ENCODE measurements around the gene RNF138. TPM values are rescaled to one million over a fixed set of nuclear protein-coding genes. Genes with fewer than 3 reads are reported as not detected.
"Not testable (repeated sequence)": the region's sequence is repeated elsewhere in the genome, so short reads cannot be mapped to it uniquely, and the experiment has no call there.

Gene RNF138, protein sequence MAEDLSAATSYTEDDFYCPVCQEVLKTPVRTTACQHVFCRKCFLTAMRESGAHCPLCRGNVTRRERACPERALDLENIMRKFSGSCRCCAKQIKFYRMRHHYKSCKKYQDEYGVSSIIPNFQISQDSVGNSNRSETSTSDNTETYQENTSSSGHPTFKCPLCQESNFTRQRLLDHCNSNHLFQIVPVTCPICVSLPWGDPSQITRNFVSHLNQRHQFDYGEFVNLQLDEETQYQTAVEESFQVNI
- total RNA-seq: 23.0 TPM
- long read RNA-seq, transcript RNF138-201 (5 exons, 2,071 nt): major isoform, 7 of 32 reads
- long read RNA-seq, transcript RNF138-202 (8 exons, 3,570 nt): major isoform, 7 of 32 reads
- long read RNA-seq, partial matches to known transcripts: 11 of 32 reads
- long read RNA-seq, other reads (novel, unspliced or antisense): 7 of 32 reads

DNA sequence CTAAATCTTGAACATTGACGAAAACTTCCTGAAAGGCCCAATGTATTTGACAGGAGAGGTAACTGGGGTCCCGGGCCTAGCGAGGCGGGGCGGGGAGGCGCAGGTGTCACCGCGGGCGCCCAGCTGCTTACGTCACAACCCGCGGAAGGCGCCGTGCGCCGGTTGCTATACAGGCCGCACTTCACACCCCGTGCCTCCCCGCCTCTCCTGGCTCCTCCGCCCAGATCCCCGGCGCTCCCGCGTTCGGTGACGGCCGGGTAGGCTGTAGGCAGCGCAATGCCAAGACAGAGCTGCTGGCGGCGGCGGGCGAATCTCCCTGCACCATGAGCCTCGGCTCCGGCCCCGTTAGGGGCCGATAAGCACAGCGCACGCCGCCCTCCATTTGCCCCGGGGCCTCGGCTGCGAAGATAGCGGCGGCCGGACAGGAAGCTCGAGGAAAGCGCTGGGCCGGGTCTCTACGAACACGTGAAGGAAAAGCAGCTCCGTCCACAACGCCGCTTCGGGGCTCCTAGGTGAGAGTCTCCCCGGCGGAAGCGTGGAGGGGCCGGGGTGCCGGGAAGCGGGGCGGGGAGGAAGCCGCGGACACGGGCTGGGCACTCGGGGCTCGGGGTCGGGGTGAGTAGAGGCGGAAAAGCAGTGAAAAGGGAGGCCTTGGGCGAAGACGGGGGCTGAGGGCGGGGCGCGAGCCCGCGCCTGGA, at the start of gene RNF138:
TSS of gene RNF138 (plus strand) at position 151 of the 698 bp plus-strand sequence. CDS start 903 bp downstream, outside the sequence.
- DNase-seq (ENCODE audit: low spot score): peak; percentile 95

DNA sequence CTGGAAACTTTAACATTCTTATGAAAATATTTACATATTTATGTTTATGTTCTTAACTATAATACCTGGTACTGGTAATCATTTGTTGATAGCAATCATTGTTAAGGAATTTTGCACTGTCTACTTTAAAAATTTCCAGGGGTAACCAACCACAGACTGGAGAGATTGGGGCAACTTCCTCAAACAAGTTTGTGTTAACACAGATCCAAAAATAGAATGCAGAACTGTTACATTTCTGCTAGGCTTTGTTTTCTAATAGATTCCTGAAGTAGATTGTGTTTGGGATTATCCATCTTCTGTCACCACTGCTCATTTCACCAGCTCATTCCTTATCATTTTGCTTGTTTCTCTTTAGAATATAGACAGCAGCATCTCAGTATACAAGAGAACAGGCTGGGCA, 49.3 kb upstream of the RNF138 start:
- no peak for DNase-seq (ENCODE audit: low spot score)

DNA sequence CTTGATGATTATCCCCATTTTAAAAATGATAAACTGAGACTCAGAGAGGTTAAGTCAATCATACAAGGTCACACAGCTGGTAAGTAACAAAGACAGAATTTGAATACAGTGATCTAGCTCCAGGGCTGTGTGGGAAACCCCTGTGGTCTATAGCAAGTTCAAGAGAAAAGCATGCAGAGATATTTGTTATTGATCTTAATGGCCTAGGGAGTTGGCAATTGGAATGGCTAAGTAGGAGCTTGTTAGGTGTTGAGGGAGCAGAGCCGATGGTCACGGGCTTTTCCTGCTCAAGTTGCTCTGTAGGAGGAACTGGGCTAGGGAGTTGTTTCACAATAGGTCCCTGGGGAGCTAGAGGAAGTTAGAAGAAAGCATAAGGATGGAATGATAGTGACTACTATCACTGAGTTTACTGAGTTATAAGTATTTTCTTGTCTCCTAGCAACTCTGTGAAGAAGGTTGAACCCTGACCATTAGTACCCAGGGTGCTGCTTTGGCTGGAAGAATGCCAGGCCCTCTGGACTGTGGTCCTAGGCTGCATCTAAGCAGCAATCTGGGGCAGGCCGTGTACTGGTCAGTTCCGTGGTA, 43.1 kb upstream of the RNF138 start:
- DNase-seq (ENCODE audit: low spot score): no peak

DNA sequence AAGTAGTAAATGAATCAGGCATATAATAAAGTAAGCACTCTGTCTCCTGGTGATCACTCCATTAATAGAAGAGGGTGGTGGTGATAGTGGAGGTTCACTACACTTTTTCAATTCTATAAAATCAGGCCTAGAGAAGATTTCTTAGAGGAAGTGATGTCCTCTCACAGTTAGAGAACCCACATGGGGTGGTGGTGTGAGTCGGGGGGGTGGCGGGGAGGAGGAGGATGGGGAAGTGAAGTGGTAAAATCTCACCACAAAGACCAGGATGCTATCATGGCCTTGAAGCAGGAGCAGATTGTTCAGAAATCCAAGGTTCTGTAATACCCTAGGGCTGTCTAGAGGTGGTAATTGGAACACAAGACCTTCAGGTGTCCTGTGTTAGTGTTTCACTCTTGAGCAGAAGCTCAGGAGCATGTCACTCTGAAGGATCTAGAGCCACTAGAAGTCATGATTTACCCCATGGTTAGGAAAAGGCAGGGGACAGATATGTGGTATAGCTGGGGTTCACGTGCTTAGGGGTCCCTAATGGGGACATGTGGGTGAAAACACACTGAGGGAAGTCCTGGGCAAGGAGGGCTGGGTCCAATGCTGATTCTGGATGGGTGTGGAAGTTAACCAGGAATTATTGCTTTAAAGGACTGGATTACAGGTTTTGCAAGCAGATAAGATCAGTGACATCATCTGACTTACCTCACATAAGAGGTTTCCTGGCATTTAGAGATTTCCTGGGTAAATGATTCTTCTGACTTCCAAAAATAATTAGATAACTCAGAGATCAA, 42.1 kb upstream of the RNF138 start:
- DNase-seq (ENCODE audit: low spot score): no peak

DNA sequence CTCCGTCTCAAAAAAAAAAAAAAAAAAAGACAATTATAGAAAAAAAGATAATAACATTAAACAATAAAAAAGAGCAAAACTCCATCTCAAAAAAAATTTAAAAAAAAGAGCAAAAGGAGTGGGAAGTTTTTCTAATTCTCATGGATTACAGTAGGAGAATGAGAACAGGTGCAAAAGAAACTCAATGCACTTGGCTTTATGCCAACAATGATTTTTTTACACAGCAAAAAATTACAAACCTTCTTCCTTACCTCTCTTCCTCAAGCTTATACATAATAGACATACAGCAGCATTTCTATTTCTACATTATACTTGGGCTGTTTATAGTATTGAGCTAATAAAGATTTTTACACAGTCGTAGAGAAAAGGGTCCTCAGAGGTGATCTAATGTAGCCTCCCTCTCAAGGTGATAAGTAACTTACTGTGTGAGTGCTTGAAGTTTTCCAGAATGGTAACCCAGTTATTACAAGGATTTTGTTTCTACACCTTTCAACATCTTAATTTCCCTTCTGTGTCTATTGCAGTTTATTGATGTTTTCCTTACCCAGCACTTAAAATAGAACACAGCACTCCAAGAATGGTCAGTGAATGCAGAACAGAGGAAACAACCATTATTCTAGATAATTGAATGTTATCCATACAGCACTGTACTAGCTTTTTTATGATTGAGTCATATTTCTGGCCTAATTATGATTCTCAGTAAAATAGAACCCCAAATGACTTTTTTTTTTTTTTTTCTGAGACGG, 34.9 kb upstream of the RNF138 start:
- DNase-seq (ENCODE audit: low spot score): no peak

DNA sequence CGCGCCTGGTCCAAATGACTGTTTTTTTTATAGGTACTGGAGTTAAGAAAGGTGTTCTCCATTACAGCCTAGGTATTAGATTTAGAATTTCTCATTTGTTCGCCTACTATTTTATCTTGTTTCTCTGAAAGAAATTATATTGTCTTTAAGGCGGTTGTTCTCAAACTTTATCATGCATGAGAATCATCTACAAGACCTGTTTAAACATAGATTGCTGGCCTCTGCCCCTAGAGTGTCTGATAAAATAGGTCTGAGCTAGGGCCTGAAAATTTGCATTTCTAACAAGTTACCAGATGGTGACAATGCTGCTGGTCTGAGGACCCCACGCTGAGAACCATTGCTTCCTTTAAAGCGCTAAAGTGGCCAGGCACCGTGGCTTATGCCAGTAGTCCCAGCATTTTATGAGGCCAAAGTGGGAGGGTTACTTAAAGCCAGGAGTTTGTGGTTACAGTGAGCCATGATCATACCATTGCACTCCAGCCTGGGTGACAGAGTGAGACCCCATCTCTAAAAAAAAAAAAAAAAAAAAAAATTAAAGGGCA, 34.0 kb upstream of the RNF138 start:
- no peak for DNase-seq (ENCODE audit: low spot score)

DNA sequence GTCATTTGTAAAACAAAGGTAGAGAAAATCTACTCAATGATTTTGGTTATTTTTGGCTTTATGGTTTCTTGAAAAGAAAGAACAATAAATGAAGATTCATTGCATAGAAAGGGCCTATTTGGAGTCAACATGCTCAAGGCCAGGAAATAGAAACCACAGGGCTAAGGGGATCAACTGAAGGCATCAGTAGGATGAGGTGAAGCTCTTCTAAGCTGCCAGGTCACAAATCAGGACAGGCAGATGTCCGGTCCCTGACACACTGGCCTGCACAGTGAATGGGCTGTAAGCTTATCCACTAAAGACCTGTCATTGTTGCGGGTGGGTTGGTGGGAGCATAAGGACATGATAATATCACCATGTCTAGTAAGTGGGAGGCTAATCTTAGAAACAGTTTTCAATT, 31.6 kb upstream of the RNF138 start:
- no peak for DNase-seq (ENCODE audit: low spot score)

DNA sequence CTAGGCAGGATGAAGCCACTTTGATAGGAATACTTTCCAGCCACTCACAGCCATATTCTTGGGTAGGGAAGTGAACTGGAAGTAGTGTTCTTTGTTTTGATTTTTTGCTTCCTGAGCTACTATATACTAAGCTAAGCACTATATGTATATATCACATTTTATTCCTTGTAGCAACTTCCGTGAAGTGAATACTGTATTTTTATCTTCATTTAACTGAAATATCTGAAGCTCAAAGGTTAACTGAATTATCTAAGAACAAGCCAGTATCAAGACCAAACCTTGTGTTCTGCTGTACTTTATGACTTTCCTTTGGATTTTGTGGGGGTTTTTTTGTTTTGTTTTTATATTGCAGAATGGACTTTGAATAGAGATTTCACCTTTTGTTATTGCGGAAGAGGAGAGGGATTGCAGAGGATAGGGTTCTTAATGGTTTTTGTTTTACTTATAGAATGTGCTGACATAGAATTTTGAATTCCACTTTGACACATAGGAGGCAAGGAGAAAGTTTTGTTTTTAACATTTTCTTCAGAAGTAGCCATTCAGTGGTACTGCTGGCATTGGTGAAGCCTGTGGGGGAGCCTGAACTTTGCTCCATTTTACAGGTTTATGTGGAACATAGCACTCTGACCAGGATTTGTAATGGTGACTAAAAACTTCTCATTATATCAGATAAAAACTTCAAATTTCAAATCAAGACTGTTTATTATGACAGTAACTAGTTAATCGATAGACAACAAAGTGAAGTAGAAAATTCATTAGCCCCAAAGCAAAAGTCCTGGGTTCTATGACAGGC, 24.1 kb upstream of the RNF138 start:
- no peak for DNase-seq (ENCODE audit: low spot score)

DNA sequence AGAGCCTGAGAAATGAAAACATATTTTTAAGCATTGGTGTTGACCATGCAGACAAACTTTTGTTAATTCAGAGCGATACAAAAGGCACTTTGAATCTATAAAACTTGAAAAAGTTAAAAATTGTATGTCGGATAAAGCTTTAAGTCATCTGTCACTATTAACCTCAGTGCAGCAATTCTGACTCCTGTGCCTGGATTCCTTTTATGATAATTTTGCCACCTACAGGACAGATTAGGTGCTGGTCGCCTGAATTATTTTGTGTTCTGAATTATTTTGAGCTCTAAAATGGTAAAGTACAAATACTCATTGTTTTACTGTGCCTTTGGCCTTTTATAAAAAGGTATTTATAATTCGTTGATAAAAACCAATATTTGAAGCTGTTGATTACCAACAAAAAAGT, 19.4 kb upstream of the RNF138 start:
- DNase-seq (ENCODE audit: low spot score): no peak

DNA sequence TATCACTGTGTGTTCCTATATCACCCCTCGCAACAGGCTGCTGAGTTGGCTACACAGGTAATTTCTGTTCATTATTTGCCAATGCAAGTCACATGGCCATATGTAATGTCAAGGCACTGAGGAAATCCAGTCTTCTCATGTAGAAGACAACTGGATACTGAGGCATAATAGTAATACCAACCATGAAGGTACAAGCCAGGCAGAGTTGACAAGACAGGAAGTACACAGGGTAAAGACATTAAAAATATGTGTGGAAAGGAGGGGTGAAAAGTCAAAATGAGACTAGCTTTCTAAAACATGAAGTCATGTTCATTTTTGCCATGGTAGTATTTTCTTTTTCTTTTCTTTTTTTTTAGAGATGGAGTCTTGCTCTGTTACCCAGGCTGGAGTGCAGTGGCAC, 17.5 kb upstream of the RNF138 start:
- no peak for DNase-seq (ENCODE audit: low spot score)

DNA sequence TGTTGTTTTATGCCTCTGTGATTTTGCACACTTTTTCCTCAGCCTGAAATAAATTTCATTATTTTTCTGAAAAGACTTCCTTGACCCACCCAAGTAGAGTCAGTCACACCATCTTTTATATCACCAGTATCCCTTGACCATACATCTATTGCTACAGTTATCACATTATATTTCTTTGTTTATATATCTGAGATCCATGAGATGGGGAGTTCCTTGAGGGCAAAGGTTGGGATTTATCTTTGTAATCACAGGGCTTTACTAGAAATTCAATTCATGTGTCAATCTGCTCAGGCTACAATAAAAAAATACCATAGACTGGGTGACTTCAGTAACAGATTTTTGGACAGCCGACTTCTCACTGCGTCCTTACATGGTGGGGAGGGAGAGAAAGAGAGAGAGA, 12.8 kb upstream of the RNF138 start:
- no peak for DNase-seq (ENCODE audit: low spot score)

DNA sequence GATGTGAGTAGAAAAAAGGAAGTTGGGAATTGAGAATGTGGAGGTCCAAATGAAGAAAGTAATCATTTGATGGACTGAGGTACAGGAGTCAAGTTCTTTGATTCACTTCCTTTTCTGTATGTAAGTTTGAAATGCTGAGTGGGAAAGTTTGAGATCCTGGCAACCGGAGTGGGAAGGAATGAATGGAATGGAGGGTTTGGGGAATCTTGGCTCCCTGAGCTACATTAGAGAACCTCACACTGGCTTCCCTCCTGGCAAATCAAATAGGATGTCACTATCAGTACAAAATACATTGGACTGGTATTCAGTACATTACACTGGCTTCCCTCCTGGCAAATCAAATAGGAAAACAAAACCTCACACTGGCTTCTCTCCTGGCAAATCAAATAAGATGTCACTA, 9.8 kb upstream of the RNF138 start:
- DNase-seq (ENCODE audit: low spot score): no peak

DNA sequence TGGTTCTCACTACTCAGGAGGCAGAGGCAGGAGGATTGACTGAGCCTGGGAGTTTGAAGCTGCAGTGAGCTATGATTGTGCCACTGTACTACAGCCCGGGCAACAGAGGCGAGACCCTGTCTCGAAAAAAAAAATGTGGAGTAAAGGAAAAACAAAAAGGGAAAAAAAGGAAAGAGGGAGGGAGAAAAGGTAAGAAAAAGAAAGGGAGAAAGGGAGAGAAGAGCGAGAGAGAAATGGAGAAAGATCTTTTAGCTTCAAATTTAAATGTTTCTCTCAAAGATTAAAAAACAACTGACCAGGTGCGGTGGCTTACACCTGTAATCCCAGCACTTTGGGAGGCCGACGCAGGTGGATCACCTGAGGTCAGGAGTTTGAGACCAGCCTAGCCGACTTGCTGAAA, 7.9 kb upstream of the RNF138 start:
- DNase-seq (ENCODE audit: low spot score): no peak

DNA sequence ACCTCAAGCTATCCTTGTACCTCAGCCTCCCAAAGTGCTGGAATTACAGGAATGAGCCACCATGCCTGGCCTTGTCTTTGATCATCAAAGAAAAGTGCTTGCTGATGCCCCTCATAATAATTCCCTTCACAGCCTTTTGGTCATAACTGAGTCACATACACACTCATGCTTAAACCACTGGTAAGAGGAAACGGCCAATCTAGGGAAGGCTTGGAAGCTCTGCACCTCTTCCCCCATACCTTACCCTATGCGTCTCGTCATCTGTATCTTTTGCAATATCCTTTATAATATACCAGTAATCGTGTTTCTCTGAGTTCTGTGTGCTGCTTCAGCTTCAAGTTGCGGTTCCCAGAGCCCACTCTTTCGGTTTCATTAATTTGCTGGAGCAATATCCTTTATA, 4.8 kb upstream of the RNF138 start:
- DNase-seq (ENCODE audit: low spot score): no peak

DNA sequence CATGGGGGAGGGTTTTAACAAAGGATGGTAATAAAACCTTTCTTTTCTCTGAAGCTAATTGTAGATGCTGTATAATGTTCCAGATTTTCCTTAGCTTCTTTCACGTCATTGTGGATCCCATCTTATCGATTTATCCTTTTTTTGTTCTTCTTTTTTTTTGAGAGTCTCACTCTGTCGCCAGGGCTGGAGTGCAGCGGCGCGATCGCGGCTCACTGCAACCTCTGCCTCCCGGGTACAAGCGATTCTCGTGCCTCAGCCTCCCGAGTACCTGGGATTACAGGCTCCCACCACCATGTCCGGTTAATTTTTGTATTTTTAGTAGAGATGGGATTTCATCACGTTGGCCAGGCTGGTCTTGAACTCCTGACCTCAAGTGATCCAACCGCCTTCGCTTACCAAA, 843 bp upstream of the RNF138 start:
- DNase-seq (ENCODE audit: low spot score): not testable (repeated sequence)

DNA sequence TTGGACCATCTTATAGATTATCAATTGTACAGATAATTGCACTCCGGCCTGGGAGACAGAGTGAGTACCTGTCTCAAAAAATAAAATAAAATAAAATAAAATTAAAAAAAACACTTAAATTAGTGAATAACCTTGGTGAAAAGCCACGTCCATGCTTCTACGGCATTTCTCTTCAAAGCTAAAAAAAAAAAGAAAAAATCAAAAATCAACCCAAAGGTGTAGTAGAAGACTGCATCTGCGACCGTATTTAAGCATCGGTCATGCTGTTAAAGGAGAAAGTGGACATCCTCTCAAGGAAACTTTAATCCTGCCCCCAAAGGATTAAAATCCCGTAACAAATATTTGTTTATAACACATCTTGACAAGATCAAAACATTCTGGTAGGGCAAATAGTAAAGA, 350 bp upstream of the RNF138 start:
- DNase-seq (ENCODE audit: low spot score): no peak

DNA sequence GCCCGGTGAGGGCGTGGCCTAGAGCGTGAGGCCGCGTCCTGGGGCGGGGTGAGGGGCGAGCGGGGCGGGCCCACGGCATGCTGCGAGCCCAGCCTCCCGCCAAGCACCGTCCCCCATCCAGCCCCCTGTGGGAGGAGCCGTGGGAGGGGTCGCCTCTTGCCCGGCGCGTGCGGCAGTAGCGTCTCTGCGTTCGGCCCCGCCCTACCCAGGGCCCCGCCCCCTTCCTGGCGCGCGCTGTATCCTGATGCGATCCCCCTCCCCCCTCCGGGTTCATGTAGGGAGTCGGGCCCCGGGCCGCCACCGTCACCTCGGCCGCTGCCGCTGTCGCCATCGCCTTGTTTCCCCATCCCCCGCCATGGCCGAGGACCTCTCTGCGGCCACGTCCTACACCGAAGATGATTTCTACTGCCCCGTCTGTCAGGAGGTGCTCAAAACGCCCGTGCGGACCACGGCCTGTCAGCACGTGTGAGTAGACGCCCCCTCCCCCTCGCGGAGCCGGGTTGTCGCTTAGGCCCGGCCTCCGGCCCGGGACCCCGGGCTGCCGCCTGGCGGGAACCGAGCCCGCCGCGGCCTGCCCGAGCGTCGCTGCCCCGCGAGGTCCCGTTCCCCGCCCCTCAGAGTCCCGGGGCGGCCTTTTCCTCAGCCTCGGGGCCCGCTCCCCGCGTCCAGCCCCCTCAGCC, 888 bp downstream of the RNF138 start:
- peak; percentile 100 for DNase-seq (ENCODE audit: low spot score)

DNA sequence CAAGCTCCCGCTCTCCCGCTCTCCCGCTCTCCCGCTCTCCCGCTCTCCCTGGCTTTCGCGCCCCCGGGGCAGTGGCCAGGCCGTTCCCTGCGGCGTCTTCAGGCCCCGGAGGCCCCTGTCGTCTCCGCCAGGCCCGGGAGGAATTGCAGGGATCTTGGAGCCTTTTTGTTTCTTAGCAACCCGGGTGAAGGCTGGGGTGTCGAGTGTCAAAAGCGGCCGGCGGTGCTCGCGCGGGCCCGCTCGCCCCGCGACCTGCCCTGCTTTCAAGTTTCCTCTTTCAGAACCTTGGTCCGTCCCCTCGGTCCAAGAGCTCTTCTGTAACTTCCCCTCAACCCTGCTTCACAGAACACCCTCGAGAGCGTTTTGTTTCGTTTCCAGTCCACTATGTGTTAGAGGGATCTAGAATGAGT, 1.4 kb downstream of the RNF138 start:
- DNase-seq (ENCODE audit: low spot score): no peak

DNA sequence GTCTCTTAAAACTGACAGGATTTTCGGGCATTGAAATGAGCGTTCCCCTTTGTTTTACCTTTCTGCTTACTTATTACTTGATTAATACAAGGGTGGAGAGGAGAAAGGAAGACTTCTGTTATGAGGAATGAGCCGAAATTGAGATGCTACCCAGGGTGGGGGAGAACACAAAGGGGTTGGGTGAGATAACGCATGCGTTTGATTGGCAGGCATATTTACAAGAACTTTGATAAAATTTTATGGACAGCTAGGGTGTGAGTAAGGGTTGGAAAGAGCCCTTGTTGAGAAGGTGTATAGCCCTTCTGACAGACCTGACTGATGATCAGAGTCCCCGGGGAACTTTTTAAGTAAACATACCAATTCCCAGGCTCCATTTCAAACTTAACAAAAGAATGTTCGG, 1.8 kb downstream of the RNF138 start:
- no peak for DNase-seq (ENCODE audit: low spot score)

All from mesenteric fat pad (tissue), 1 donor.